Stimulated activated CD8-positive, alpha-beta memory T cell treated with anti-CD3 and anti-CD28 coated beads, Interleukin-4, amount 100 ng/mL, for 48 hours (primary cell): ENCODE measurements around the gene NEMP2.
"Not testable (repeated sequence)": the region's sequence is repeated elsewhere in the genome, so short reads cannot be mapped to it uniquely, and the experiment has no call there.

Experiments used
- DNase-seq: peaks from one replicate; pipeline ENCODE4 v3.0.0-alpha.2; 2020

Gene NEMP2

GRCh38 chr2:190488516-190489233 is 45.8 kb downstream of the NEMP2 start:
- DNase-seq, result no peak

- no peak for DNase-seq
Measured at GRCh38 chr2:190486037-190486623, 48.4 kb downstream of the NEMP2 start.

DNA sequence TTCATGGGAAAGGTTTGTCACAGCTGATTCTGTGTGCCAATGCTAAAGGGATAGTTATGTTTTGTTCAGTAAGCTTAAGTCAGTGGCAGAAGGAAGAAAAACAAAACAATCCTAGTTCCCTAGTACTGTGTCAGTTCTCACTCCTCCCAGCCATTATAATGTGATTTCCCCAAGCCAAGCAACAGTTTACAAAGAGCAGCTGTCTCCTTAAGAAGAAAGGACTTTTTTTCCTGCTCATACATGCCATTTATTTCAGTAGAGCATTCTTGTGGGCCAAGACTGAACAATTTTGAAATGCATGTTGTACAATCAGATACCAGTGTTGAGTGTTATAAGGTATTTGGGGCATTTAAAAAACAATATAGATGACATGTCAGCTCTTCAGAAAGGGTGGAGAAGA is 52.1 kb downstream of the NEMP2 start:
- DNase-seq, result no peak

GRCh38 chr2:190481339-190481738 is 53.2 kb downstream of the NEMP2 start:
- DNase-seq, result no peak

GRCh38 chr2:190478572-190479195 is 55.8 kb downstream of the NEMP2 start:
- no peak for DNase-seq

DNA sequence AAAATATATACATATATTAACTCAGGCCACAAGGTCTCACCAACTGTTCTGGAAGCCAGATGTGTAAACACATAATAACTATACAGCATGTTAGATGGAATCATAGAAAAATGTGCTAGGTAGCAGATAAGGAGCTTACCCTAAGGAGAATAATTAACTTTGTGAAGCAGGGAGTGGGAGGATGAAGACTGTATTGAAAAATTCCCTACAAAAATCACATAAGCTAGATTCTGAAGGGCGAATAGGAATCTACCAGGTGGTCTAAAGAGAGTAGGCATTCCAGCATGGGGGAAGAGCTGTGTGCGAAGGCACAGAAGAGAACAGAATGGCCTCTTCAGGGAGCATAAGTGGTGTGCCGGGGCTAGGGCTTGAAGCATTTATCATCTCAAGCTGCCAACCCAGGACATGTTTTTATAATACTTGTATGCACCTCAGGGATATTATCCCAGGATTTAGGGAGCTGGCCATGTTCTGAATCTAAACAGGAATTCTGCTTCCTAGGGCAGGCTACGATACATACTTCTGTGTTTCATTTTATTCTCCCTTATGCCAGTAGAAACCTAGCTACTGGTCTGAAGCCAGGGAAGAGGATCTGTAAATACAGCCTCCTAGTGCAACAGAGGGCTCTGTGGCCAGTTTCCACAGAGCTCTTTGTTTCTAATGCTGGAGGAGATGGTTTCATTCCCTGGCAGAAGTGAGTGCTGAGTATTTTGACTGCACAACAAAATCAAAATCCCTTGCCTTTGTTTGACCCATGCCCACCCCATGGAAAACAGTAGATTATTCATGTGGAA is 56.7 kb downstream of the NEMP2 start:
- no peak for DNase-seq

- no peak for DNase-seq
Measured at GRCh38 chr2:190470256-190470826, 64.2 kb downstream of the NEMP2 start.

DNA sequence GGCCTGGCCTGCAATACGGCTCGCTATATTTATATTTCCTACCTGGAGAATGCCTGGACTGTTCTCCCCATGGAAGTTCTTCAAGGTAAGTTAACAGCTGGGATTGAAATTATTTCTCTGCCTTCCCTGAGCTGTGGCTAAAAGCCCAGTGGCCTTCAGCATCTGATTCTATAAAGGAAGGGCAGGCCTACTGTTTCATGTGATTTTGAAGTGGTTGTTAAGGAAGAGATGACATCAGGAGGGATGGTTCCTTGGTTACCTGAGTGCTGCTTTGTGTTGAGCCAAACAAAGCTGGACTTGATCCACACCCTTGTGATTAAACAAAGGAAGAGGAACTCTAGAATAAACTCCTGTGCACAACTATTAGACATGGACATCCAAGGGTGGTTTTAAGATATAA is 64.8 kb downstream of the NEMP2 start:
- DNase-seq, result no peak

DNA sequence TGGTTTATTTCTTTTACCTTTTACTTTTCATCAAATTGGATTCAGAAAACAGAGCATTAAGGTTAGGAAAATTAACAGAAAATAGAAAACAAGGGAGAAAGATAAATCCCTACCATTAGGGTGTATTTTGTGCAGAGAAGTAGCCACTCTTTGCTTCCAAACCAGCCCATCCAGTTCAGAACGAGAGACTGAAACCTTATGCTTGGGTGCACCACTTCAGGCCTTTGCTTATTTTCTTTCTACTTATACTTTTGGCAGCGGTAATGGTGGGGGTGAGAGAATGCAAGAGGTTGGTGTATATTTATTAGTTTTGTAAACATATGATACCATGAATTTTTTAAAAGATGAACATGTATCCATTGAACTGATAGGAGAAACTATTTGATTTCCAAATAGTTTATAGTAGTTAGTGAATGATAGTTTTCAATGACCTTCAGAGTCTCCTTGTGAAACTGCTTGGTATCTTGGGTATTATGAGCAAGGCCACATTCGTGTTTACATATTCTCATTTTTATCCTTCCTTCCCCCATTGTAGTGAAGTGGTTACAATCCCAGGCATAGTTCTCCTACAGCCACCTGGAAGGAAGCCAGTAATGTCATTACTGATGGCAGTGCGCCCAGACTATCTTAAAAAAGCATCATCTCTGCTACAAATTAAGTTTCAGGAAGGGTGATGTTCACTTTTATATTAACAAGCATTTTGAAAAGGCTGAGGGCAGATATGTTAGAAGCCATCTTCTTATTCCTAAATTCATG is 65.5 kb downstream of the NEMP2 start:
- no peak for DNase-seq

GRCh38 chr2:190468354-190468753 is 66.2 kb downstream of the NEMP2 start:
- DNase-seq, result not testable (repeated sequence)

- no peak for DNase-seq
Measured at GRCh38 chr2:190467575-190468083, 66.9 kb downstream of the NEMP2 start.

DNA sequence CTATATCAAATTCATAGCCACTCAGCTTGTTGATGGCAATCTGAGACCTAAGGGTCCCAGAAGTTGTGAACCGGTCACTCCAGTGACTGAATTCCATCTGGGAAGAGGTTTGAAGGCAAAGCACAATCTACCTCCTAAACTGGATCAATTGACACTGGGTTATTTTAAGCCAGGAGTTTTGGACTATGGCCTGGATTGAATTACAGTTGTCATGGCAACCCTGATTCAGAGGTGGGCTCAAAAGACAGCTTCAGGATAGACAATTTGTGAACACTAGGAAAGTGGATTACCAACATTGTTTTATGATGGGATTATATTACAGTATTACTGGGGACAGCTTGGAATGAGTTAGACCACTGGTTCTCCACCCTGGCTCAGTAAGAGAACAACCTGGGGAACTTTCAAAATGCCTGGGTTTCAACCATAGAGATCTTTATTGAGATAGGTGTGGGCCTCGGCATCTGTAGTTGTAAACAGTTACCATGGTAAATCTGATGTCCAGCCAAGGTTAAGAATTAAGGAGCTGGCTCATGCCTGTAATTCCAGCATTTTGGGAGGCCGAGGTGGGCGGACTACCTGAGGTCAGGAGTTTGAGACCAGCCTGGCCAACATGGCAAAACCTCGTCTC is 67.6 kb downstream of the NEMP2 start:
- DNase-seq, result no peak

DNA sequence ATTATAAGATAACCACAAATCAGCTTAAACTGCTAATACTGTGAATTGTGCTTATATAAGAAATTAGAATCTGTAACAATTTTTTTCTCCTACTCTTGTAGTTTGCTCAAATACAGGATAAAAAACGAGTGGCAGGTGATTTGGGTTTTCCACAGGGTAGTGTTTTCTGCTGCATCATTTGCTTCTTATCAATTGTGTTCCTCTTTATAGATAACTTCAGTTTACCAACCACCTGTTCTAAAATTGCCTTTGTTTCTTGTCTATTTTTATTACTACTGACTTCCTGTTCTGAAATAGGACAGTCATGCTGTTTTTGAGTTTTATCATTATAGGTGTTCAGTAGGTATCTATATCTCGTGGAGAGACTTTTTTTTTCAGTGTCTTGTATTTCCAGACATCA is 69.5 kb downstream of the NEMP2 start:
- DNase-seq, result no peak

- DNase-seq, result no peak
Measured at GRCh38 chr2:190462611-190463010, 71.9 kb downstream of the NEMP2 start.

DNA sequence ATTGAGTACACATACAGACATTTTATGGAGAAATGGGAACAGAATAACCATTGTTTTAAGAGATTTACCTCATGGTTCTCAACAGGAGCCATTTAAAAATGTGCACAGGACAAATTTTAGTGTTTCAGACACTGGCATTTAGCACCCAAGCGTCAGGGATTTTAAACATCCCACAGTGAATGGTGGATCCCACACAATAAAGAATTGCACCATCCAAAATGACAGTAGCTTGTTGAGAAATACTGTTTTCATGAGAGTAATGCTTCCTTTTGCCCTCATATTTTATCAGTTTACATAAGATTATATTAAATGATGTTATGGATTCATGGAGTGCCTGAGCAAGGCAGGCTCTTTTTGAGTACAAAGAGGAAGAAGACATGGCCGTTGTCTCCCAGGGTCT is 72.3 kb downstream of the NEMP2 start:
- no peak for DNase-seq

DNA sequence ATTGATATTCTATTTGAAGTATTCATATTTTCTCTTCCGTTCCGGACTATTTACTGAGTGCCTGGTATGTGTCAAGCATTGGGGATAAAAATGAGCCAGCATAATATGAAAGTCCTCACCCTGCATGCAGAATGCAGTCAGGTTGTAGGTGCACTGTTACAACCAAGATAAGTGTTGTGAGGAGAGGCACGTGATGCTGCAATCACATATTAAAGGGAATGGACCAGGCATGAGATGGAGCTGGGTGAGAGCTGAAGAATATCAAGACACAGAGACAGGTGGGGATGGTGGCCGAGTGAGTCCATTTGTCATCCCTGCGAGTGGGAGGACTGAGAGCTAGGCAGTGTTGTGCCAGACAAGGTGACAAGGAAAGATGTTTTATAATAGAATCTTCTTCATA is 74.0 kb downstream of the NEMP2 start:
- DNase-seq, result no peak

DNA sequence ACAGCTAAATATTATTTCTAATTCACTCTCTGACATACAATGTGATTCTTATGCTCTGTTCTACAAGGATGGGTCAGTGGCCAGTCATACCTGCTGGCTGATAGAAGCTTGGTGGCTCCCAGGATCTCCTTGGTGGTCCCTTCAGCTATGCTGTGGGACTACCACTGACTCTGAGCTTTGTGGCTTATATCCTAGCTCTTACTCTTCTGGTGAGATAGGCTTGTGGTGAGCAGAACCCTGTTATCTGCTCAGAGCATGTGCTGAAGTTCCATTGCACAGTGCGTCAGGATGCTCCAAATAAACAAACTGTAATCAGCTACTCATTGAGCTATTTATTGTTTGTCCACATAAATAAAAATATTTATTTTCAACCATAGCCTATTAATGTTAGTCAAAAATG is 74.6 kb downstream of the NEMP2 start:
- no peak for DNase-seq

DNA sequence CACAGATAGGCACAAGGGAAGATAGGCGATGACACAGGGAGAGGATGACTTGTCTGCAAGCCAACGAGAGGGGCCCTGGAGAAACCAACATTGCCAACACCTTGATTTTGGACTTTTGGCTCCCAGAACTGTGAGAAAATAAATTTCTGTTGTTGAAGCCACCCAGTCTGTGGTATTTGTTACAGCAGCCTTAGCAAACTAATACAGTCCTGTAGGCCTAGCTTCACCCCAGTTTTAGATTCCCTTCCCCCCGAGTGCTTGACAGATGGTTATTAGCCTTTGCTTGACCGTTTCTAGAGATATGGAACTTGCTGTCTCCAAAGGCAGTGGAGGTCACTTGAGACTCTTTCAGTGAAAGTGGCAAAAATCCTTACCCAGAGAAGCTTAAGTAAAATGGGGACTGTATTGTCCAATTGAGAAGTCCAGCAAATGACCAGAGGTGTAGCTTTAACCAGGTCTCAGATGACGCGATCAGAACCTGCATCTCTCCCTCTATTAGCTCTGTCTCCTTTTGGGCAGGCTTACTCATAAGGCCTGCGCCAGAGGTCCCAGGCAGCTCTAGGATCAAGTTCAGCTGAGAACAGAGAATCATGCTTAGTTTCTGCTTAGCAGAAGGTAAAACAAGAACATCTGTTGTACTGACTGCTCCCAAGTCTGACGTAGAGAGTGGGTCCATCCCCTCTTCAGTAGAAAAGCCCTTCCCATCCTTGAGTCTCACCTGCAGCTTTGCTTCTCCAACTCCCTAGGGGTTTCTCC is 76.0 kb downstream of the NEMP2 start:
- no peak for DNase-seq

DNA sequence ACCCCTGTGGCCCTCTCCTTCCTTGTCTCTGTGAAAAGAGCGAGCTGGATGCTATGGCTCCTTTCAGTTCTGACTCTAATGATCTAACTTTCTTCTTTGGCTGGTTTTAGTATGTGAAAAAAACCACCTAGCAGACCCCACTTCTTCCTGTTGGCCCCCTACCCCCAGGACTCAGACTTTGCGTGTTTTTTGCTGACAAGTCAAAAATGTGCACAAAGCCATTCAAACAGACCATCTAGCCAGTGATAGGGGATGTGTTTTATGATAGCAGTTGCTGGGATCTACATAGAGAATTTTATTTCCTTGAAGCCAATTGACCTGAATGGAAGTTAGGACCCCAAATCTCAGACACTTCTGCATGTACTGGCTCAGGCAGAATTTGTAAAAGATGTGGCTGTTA is 77.3 kb downstream of the NEMP2 start:
- DNase-seq, result no peak

- DNase-seq, result no peak
Measured at GRCh38 chr2:190456833-190457232, 77.7 kb downstream of the NEMP2 start.
